Esophagus muscularis mucosa (tissue), 3 donors: ENCODE data around the gene CDC42EP4.

ENCODE experiments used
- CTCF ChIP-seq, 3 experiments: fragments of 200-600 bp in 2 of 3; fragments of 450-650 bp in 1 of 3; sonication (generic) in 2 of 3; IDR thresholded peaks; one replicate each; pipeline ENCODE4 v1.5.1; 2017 to 2019; ENCODE audit warnings: antibody characterized with exemption in 3 of 3, mild to moderate bottlenecking in 2 of 3, moderate library complexity in 1 of 3
- POLR2A ChIP-seq: fragments of 450-650 bp; IDR thresholded peaks from one replicate; pipeline ENCODE4 v1.6.1; 2017; ENCODE audit warnings: antibody characterized with exemption, moderate library complexity, mild to moderate bottlenecking, low read depth

DNA sequence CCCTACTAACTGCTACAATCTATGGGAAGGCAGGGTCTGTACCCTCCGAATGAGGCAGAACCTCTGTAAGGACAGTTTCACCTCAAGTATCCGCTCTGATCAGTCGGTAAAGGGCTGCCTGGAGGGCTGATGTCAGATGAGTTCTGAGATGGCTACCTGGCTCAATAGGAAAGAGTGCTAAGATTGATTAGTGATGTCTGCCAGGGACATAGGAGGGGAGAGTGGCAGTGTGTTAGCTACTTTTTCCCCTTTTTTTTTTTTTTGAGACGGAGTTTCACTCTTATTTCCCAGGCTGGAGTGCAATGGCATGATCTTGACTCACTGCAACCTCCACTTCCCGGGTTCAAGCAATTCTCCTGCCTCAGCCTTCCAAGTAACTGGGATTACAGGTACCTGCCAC lies 39.1 kb upstream of the CDC42EP4 start:
- TF ChIP-seq CTCF (IDR thresholded peaks at IDR 0.05) (no peak), POLR2A (no peak)
